Cortex of kidney (tissue), 1 donor: Measurements from ENCODE around the gene MLLT1.

ENCODE experiments used
- DNase-seq: peaks from one replicate; lab custom pipeline; 2025; lab: John Stamatoyannopoulos, UW

Gene MLLT1

GRCh38 chr19:6221220-6221877 lies 58.4 kb downstream of the MLLT1 start:
- DNase-seq = no peak

- DNase-seq = no peak
Observed at GRCh38 chr19:6220385-6221191, 59.2 kb downstream of the MLLT1 start.

- DNase-seq = no peak
Observed at GRCh38 chr19:6219586-6220290, 60.0 kb downstream of the MLLT1 start.

- no peak for DNase-seq
Observed at GRCh38 chr19:6219147-6219525, 60.6 kb downstream of the MLLT1 start.

- no peak for DNase-seq
Observed at GRCh38 chr19:6218491-6219146, 61.2 kb downstream of the MLLT1 start.

GRCh38 chr19:6217752-6218334 lies 61.9 kb downstream of the MLLT1 start:
- no peak for DNase-seq

- DNase-seq = no peak
Observed at GRCh38 chr19:6216996-6217751, 62.6 kb downstream of the MLLT1 start.

- DNase-seq = no peak
Observed at GRCh38 chr19:6216236-6216995, 63.4 kb downstream of the MLLT1 start.

- DNase-seq = no peak
Observed at GRCh38 chr19:6215701-6216235, 64.0 kb downstream of the MLLT1 start.

- no peak for DNase-seq
Observed at GRCh38 chr19:6214881-6215541, 64.8 kb downstream of the MLLT1 start.

- DNase-seq = no peak
Observed at GRCh38 chr19:6213696-6214641, 65.8 kb downstream of the MLLT1 start.

- no peak for DNase-seq
Observed at GRCh38 chr19:6213266-6213595, 66.5 kb downstream of the MLLT1 start.

- no peak for DNase-seq
Observed at GRCh38 chr19:6212403-6213265, 67.1 kb downstream of the MLLT1 start.

GRCh38 chr19:6211632-6212402 lies 68.0 kb downstream of the MLLT1 start:
- no peak for DNase-seq

GRCh38 chr19:6210721-6211600 lies 68.8 kb downstream of the MLLT1 start:
- no peak for DNase-seq

GRCh38 chr19:6210091-6210490 lies 69.7 kb downstream of the MLLT1 start:
- DNase-seq = no peak
